BJ (cell line): ENCODE measurements around the gene NR3C1. TPM values are rescaled to one million over a fixed set of nuclear protein-coding genes. Genes with fewer than 3 reads are reported as not detected.

Experiments
- CTCF ChIA-PET: fragments of 350-600 bp; formaldehyde crosslinking; extraction: SDS; loops from one replicate; lab custom pipeline; 2021; ENCODE audit warnings: antibody characterized with exemption, inconsistent platforms; lab: Yijun Ruan, JAX
- POLR2A ChIA-PET: fragments of 300-600 bp; sonication (Branson Sonifier 250); formaldehyde crosslinking; extraction: SDS; loops from one replicate; lab custom pipeline; 2021; ENCODE audit warnings: antibody characterized with exemption; lab: Charles Lee
- DNase-seq: peaks from one replicate; pipeline ENCODE4 v3.0.0-alpha.2; 2011; ENCODE audit warnings: low read depth
- H3K27me3 ChIP-seq: 2 replicates; pipeline ENCODE4 v1.6.0; 2011; ENCODE audit warnings: low read length; ENCODE audit not compliant: control insufficient read depth, insufficient read depth
- H3K36me3 ChIP-seq: 2 replicates; pipeline ENCODE4 v1.5.1; 2011; ENCODE audit warnings: low read length; ENCODE audit not compliant: control insufficient read depth, insufficient read depth
- H3K4me3 ChIP-seq: 2 replicates; pipeline ENCODE4 v1.5.1; 2011; ENCODE audit warnings: low read depth, mild to moderate bottlenecking, control low read depth, low read length
- CTCF ChIP-seq: IDR thresholded peaks from 2 replicates; pipeline ENCODE4 v1.5.1; 2011; ENCODE audit warnings: low read depth, mild to moderate bottlenecking, control low read depth, inconsistent platforms, low read length, moderate library complexity; ENCODE audit not compliant: insufficient read depth
- polyA plus RNA-seq: library from polyadenylated mRNA; depleted of rRNA; stranded (reverse); fragments of >200 nt; gene quantifications from 2 replicates; pipeline ENCODE4 v1.2.3, GENCODE V29; 2011

NR3C1 gene
- polyA plus RNA-seq, 1 experiment = 22.4 TPM

GRCh38 chr5:143308731-143309130, 94.8 kb downstream of the NR3C1 start:
- H3K36me3 ChIP-seq = no peaks in the 10 kb centered on the region
- POLR2A ChIA-PET = no interaction called here

GRCh38 chr5:143306040-143306439, 97.4 kb downstream of the NR3C1 start:
- ChIA-PET POLR2A (no interaction called here), CTCF (no interaction called here)
- DNase-seq = no peak
- Histone ChIP-seq H3K27me3 (no peaks in the 10 kb centered on the region), H3K36me3 (no peaks in the 10 kb centered on the region), H3K4me3 (no peak overlapping the region)
- TF ChIP-seq CTCF = no peak

More at GRCh38 chr5:143308731-143309130, 94.8 kb downstream of the NR3C1 start:
- no peak for TF ChIP-seq CTCF
- no peak overlapping the region for H3K4me3 ChIP-seq
- peak; percentile 21 for DNase-seq
- CTCF ChIA-PET = no interaction called here
- H3K27me3 ChIP-seq = no peaks in the 10 kb centered on the region

- ChIA-PET POLR2A (no interaction called here), CTCF (no interaction called here)
- H3K36me3 ChIP-seq = no peaks in the 10 kb centered on the region
- H3K27me3 ChIP-seq = no peaks in the 10 kb centered on the region
- no peak overlapping the region for H3K4me3 ChIP-seq
- no peak for DNase-seq
- TF ChIP-seq CTCF = no peak
Observed at GRCh38 chr5:143304836-143305475, 98.5 kb downstream of the NR3C1 start.

- CTCF ChIA-PET = interaction anchor here (0.6 to 0.8 kb wide), 2 partner anchors 197 to 391 kb away, joined by 3 read pairs; no protein-coding TSS in a partner anchor
- no peak for DNase-seq
Observed at GRCh38 chr5:143302341-143303045, 101.0 kb downstream of the NR3C1 start.

More at GRCh38 chr5:143302341-143303045, 101.0 kb downstream of the NR3C1 start:
- Histone ChIP-seq H3K4me3 (no peak overlapping the region), H3K27me3 (no peaks in the 10 kb centered on the region), H3K36me3 (peaks cover 3% of the 10 kb centered on the region; the same call in 1 of the 2 replicates)
- TF ChIP-seq CTCF = no peak
- POLR2A ChIA-PET = no interaction called here
